Left lobe of liver (tissue), 2 donors: ENCODE data around the gene CHCHD6. TPM values are rescaled to one million over a fixed set of nuclear protein-coding genes. Genes with fewer than 3 reads are reported as not detected.

Experiments
- ATAC-seq: fragments of 200-7000 bp; cut with Tn5 transposase; one replicate; pipeline ENCODE4 v1.9.1; 2020; ENCODE audit warnings: mild to moderate bottlenecking, moderate library complexity
- DNase-seq: peaks from one replicate; pipeline ENCODE4 v3.0.0-alpha.2; 2020; ENCODE audit warnings: low spot score
- total RNA-seq: library from RNA; stranded (reverse); gene quantifications from one replicate; pipeline ENCODE4 v1.2.1, GENCODE V29; 2021
- donor health status: DM: no; HTN: no; CAD: no; lungs with moderate emphysema.
- donor health status: DM: no; HTN: yes; CAD: no.

CHCHD6 gene
- total RNA-seq, 1 donor from 2014 or later: 3.8 TPM

- DNase-seq: no peak
Observed at GRCh38 chr3:126704494-126705214, 614 bp downstream of the CHCHD6 start.

GRCh38 chr3:126706631-126707030, 2.6 kb downstream of the CHCHD6 start:
- no peak for ATAC-seq
- DNase-seq: no peak

More at GRCh38 chr3:126704494-126705214, 614 bp downstream of the CHCHD6 start:
- ATAC-seq: no peak

GRCh38 chr3:126711121-126711760, 7.2 kb downstream of the CHCHD6 start:
- ATAC-seq (no peak), DNase-seq (no peak)

- no peak for DNase-seq
Observed at GRCh38 chr3:126713199-126713598, 9.2 kb downstream of the CHCHD6 start.

GRCh38 chr3:126714276-126714900, 10.3 kb downstream of the CHCHD6 start:
- ATAC-seq (no peak), DNase-seq (no peak)

More at GRCh38 chr3:126713199-126713598, 9.2 kb downstream of the CHCHD6 start:
- no peak for ATAC-seq

- ATAC-seq (no peak), DNase-seq (no peak)
Observed at GRCh38 chr3:126714921-126715320, 10.9 kb downstream of the CHCHD6 start.

GRCh38 chr3:126715432-126715831, 11.4 kb downstream of the CHCHD6 start:
- ATAC-seq (peak; percentile 91), DNase-seq (no peak)

- DNase-seq (no peak), ATAC-seq (no peak)
Observed at GRCh38 chr3:126716057-126716456, 12.0 kb downstream of the CHCHD6 start.

- DNase-seq (no peak), ATAC-seq (no peak)
Observed at GRCh38 chr3:126718561-126719445, 14.8 kb downstream of the CHCHD6 start.

- ATAC-seq: no peak
- DNase-seq: no peak
Observed at GRCh38 chr3:126720596-126720995, 16.6 kb downstream of the CHCHD6 start.

- no peak for ATAC-seq
- DNase-seq: no peak
Observed at GRCh38 chr3:126721246-126721645, 17.2 kb downstream of the CHCHD6 start.

GRCh38 chr3:126723237-126723636, 19.2 kb downstream of the CHCHD6 start:
- DNase-seq (no peak), ATAC-seq (no peak)

GRCh38 chr3:126723801-126724200, 19.8 kb downstream of the CHCHD6 start:
- no peak for DNase-seq
- no peak for ATAC-seq

- ATAC-seq: no peak
- DNase-seq: no peak
Observed at GRCh38 chr3:126728680-126729079, 24.6 kb downstream of the CHCHD6 start.

GRCh38 chr3:126730376-126730775, 26.3 kb downstream of the CHCHD6 start:
- DNase-seq (no peak), ATAC-seq (no peak)

- DNase-seq (no peak), ATAC-seq (peak; percentile 41)
Observed at GRCh38 chr3:126731044-126731443, 27.0 kb downstream of the CHCHD6 start.

- DNase-seq: no peak
Observed at GRCh38 chr3:126732281-126733060, 28.4 kb downstream of the CHCHD6 start.

GRCh38 chr3:126733061-126733430, 29.0 kb downstream of the CHCHD6 start:
- ATAC-seq: no peak
- DNase-seq: no peak

More at GRCh38 chr3:126732281-126733060, 28.4 kb downstream of the CHCHD6 start:
- ATAC-seq: no peak

- DNase-seq: no peak
Observed at GRCh38 chr3:126734106-126734723, 30.2 kb downstream of the CHCHD6 start.

GRCh38 chr3:126737527-126737926, 33.5 kb downstream of the CHCHD6 start:
- DNase-seq (no peak), ATAC-seq (no peak)

More at GRCh38 chr3:126734106-126734723, 30.2 kb downstream of the CHCHD6 start:
- ATAC-seq: peak; percentile 95
